ENCODE results near the gene NAP1L4.

Gene NAP1L4

GRCh38 chr11:2992234-2992996, at the start of gene NAP1L4:
TSS of gene NAP1L4 (minus strand) at chr11:2992329. CDS start at chr11:2979220, 13,109 bp downstream.
- peak; percentile 98 to 99 (median 98) for DNase-seq

GRCh38 chr11:3040881-3041280, 48.8 kb upstream of the NAP1L4 start:
- no peak for DNase-seq

- DNase-seq = no peak
These were observed 45.8 kb upstream of the NAP1L4 start for GRCh38 chr11:3037945-3038271.

GRCh38 chr11:3037040-3037944, 45.2 kb upstream of the NAP1L4 start:
- peak; percentile 82 to 95 (median 90) for DNase-seq

- peak; percentile 62 to 80 (median 73) for DNase-seq
These were observed 44.3 kb upstream of the NAP1L4 start for GRCh38 chr11:3036419-3036818.

- no peak for DNase-seq
These were observed 43.2 kb upstream of the NAP1L4 start for GRCh38 chr11:3035333-3035732.

- DNase-seq = peak; percentile 12 to 52 (median 40)
These were observed 38.4 kb upstream of the NAP1L4 start for GRCh38 chr11:3030289-3031070.

- no peak for DNase-seq
These were observed 36.7 kb upstream of the NAP1L4 start for GRCh38 chr11:3028813-3029212.

GRCh38 chr11:3026803-3027202, 34.7 kb upstream of the NAP1L4 start:
- DNase-seq = no peak

GRCh38 chr11:3022982-3023381, 30.9 kb upstream of the NAP1L4 start:
- DNase-seq = peak in 2 of 3 donors; percentile 17 to 40

GRCh38 chr11:3022300-3022967, 30.3 kb upstream of the NAP1L4 start:
- peak; percentile 71 to 87 (median 84) for DNase-seq

GRCh38 chr11:3021125-3021524, 29.0 kb upstream of the NAP1L4 start:
- no peak for DNase-seq

GRCh38 chr11:3020011-3020410, 27.9 kb upstream of the NAP1L4 start:
- DNase-seq = no peak

GRCh38 chr11:3018596-3018995, 26.5 kb upstream of the NAP1L4 start:
- DNase-seq = no peak

GRCh38 chr11:3016861-3017260, 24.7 kb upstream of the NAP1L4 start:
- DNase-seq = no peak

- DNase-seq = no peak
These were observed 23.7 kb upstream of the NAP1L4 start for GRCh38 chr11:3015796-3016195.

- no peak for DNase-seq
These were observed 22.8 kb upstream of the NAP1L4 start for GRCh38 chr11:3014943-3015342.

GRCh38 chr11:3014057-3014938, 22.2 kb upstream of the NAP1L4 start:
- DNase-seq = peak in 2 of 3 donors; percentile 45 to 51

GRCh38 chr11:3011891-3012885, 20.1 kb upstream of the NAP1L4 start:
- no peak for DNase-seq

Data from suppressor macrophage treated with lipopolysaccharide for 1 hour (primary cell).